ENCODE measurements around the gene BCAS1. TPM values are rescaled to one million over a fixed set of nuclear protein-coding genes. Genes with fewer than 3 reads are reported as not detected.
"Not testable (repeated sequence)": the region's sequence is repeated elsewhere in the genome, so short reads cannot be mapped to it uniquely, and the experiment has no call there.

BCAS1 gene
- total RNA-seq, 1 donor from 2014 or later: 4.3 TPM

- peak; percentile 79 for DNase-seq (ENCODE audit: low spot score)
Measured at GRCh38 chr20:53986037-53986650, 84.2 kb downstream of the BCAS1 start.

DNA sequence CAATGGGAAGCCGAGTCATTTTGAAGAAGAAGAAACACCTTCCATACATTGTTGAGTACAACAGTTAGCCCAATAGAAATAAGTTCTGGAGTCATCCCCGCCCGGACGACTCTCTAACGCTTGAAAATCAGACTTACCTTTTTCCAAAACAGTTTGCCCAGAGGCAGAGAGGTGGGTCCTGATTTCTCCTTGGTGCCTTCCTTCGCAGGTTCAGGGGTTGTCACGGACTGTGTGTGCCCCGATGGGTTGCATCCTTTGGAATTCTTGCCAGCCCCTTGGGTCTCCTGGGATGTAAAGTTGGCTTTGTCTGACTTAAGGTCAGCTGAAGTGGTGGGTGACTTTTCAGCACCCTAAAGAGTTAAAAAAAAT, 85.3 kb downstream of the BCAS1 start:
- DNase-seq (ENCODE audit: low spot score): no peak

- peak; percentile 20 for DNase-seq (ENCODE audit: low spot score)
Measured at GRCh38 chr20:53984356-53985149, 85.8 kb downstream of the BCAS1 start.

DNA sequence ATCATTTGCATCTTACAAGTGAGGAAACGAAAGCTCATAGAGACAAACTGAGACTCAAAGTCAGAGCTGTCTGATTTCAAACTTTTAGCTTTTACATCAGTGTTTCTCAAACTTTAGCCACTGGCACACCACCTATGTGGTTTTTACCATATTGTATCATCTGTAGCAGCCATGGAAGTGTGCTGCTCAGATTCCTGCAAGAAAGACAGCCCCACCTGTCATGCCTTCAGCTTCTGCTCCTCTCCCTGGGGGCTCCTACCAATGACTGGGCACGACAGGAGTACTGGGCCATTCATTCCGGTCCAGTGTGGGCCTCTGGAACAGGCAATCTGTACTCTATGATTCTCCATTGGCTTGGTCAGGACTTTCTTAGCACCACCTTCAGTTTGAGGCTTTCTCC, 87.0 kb downstream of the BCAS1 start:
- no peak for DNase-seq (ENCODE audit: low spot score)

DNA sequence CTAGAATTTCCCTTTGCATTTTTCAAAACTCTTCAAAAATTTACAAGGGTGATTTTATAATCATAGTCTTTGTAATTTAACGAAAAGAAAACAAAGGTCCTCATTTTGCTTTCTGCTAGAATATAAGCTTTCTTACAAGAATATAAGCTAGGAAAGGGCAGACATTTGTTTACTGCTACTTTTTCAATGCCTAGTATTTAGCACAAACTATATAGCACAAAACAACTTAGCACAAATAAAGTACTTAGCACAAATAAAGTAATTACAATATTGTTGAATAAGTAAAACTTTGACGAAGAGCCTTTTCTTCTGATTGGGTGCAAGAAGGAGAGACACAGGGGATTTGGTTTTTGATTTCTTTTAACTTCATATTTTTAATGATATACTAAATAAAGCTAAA, 87.8 kb downstream of the BCAS1 start:
- no peak for DNase-seq (ENCODE audit: low spot score)

- no peak for DNase-seq (ENCODE audit: low spot score)
Measured at GRCh38 chr20:53981752-53982437, 88.5 kb downstream of the BCAS1 start.

- DNase-seq (ENCODE audit: low spot score): no peak
Measured at GRCh38 chr20:53981130-53981529, 89.3 kb downstream of the BCAS1 start.

GRCh38 chr20:53980031-53980465, 90.3 kb downstream of the BCAS1 start:
- DNase-seq (ENCODE audit: low spot score): peak; percentile 35

DNA sequence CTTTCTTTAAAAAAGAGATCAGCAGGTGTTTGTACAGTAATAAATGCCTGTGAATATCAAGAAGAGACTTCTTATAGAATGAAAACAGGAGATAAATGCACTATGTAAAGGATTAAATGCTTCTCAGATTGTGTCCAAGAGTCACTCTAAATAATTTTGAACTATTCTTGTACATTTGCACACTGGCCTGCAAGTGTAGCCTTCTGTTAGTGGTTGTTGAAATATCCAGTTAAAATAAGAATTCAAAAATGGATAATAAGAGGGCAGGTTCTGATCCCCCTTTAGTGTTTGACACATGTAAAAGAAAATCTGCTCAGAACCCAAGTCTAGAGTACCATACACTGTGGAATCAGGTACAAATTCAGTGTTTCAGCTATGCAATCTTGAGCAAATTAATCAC, 91.9 kb downstream of the BCAS1 start:
- no peak for DNase-seq (ENCODE audit: low spot score)

DNA sequence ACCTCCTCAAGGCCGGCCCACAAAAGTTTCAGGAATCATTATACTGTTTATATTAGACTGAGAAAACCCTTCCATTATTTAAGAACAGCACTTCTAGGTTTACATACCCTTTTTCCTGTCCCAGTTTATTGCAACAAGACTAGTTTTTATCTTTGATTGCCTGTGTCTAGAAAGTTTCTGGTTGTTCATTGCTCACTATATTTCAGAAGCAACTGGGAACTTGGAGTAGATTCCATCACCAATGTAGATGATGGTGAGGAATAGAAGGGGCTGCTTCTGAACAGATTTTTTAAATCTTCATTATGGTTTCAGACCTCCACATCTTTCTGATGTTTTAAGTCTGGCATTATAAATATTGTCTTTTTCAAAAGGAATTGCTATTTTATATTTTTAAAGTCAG, 93.0 kb downstream of the BCAS1 start:
- no peak for DNase-seq (ENCODE audit: low spot score)

DNA sequence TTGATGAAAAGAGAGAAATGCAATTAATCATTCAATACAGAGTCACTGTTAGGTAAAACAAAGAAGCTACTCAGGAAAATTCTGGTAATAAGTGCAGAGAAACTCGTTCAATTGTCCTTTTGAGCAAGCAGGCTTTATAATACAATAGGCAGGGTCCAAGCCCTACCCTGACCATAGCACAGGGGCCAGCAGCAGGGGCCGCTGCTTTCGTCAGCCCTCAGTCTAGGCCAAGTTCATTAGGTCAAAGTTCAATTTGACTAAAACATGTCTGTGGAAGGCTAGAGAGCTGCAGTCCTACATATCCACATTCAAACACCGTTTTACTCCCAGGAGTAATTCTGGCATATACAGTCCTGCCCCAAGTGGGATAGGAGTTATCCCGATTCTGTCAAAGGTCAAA, 94.6 kb downstream of the BCAS1 start:
- DNase-seq (ENCODE audit: low spot score): no peak

GRCh38 chr20:53974785-53975555, 95.4 kb downstream of the BCAS1 start:
- no peak for DNase-seq (ENCODE audit: low spot score)

DNA sequence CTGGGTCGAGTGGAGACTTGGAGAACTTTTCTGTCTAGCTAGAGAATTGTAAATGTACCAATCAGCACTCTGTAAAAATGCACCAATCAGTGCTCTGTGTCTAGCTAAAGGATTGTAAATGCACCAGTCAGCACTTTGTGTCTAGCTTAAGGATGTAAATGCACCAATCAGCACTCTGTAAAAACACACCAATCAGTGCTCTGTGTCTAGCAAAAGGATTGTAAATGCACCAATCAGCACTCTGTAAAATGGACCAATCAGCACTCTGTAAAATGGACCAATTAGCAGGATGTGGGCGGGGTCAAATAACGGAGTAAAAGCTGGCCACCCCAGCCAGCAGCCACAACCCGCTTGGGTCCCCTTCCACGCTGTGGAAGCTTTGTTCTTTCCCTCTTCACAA, 96.5 kb downstream of the BCAS1 start:
- DNase-seq (ENCODE audit: low spot score): not testable (repeated sequence)

GRCh38 chr20:53972179-53972578, 98.2 kb downstream of the BCAS1 start:
- no peak for DNase-seq (ENCODE audit: low spot score)

GRCh38 chr20:53971096-53971683, 99.2 kb downstream of the BCAS1 start:
- no peak for DNase-seq (ENCODE audit: low spot score)

DNA sequence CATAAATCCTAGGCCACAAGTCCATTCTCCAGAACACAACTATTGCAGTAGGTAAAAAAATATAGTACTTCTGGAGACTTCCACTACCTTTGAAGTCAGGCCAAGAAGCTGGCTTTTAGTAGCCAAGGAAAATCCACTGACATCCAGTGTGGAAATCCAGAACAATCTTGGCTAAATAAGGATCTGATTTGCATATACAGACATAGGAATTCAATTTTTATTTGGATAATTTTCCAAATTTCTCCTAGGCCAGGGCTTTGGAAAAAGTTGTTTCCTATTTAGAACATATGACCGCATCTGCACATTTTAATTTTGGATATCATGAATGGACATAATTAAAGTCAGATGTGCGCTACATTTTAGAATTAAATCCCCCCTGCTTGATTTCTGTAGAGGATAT, 100.2 kb downstream of the BCAS1 start:
- no peak for DNase-seq (ENCODE audit: low spot score)

DNA sequence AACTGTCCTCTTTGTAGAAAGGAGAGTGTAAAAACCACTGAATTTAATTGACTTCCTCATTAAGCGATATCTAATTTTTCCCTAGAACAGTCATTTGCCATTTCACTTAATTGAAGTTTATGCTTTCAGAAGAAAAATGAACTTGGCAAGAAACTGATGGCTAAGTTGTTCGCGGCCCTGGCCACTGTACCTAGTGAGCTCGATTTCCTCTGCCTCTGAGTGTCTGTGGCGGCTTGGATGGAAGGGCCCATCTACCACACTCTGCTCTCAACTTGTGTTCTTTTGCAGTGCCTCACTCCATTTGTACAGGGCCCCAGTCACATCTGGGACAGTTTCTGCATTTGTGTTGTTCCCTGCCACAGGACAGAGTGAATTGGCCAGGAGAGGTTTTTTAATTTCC, 102.9 kb downstream of the BCAS1 start:
- no peak for DNase-seq (ENCODE audit: low spot score)

GRCh38 chr20:53966774-53967398, 103.5 kb downstream of the BCAS1 start:
- DNase-seq (ENCODE audit: low spot score): no peak

DNA sequence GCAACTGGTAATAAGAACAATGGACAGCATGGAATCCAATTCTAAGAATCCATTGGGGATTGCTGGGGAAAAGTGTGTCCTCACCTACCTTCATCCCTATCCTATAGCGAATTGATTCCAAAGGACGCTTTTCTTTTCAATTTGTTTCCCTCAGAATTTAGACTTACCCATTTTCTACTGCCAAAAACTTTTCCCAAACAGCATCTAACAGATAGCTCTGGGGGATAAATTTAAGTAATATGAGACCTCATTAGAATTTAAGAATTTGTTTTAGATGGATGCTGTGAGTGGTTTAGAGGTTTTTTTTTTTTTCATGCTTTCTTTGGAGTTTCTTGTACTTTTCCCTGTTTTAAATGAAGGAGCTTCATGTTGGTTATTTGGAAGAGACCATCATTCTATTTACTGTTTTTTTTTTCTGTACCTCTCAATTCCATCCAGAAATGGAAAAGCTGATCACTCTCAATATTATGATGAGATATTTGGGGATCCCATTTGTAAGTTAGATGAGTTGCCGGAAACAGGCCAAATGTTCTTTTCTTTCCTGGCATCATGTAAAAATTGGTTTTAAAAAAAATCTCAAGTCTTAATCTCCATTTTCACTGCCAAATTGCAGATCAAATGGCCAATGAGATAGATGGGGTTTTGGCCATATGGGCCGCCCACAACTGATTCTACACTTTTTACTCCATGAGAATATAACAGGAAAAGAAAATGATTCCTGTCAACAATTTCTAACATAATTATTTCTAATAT, 105.7 kb downstream of the BCAS1 start:
- DNase-seq (ENCODE audit: low spot score): no peak

DNA sequence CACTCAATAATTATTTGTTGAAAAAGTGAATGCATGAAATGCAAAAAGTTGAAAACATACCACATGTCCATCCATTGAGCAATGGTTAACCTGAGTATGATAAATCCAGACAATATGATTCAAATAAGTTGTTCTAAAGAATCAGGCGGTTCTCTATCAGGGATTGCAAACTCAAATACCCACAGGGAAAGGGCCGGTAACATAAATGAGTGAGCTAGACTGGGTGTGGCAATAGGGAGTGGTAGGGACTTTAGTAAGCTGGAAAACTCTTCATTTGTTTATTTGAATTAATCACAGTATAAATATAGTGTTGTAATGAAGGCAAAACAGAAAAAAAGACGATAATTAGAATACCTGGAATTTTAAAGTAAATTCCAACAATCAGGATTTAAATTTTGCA, 106.3 kb downstream of the BCAS1 start:
- no peak for DNase-seq (ENCODE audit: low spot score)
